ENCODE measurements around the gene CHD9NB. TPM values are rescaled to one million over a fixed set of nuclear protein-coding genes. Genes with fewer than 3 reads are reported as not detected.

The CHD9NB gene
- total and polyA plus RNA-seq, 2 of the 4 experiments (the other 2 are of a cell fraction): 0.94 to 1.1 TPM

GRCh38 chr16:53014287-53014686, 38.4 kb downstream of the CHD9NB start:
- no peak overlapping the region for H4K5ac ChIP-seq (ENCODE audit: low read depth, low read length)
- H3K4me1 ChIP-seq (ENCODE audit: control insufficient read depth, insufficient read depth, low read length): no peaks in the 10 kb centered on the region
- H2BK120ac ChIP-seq (ENCODE audit: low read depth, low read length): no peak overlapping the region
- no peak overlapping the region for H2AK9ac ChIP-seq (replicated peaks; ENCODE audit: low read depth, low read length, poor library complexity)
- no peaks in the 10 kb centered on the region for H3K79me1 ChIP-seq (ENCODE audit: low read depth in 1 of 2, low read length in 2 of 2)
- H2AFZ ChIP-seq (replicated peaks; ENCODE audit: low read length, poor library complexity): no peak overlapping the region
- H3K4ac ChIP-seq (ENCODE audit: low read depth, low read length): no peak overlapping the region
- no peak overlapping the region for H3K4me3 ChIP-seq (ENCODE audit: insufficient read depth, low read depth, low read length)
- intact Hi-C loops (cut with micrococcal nuclease) (no loop called here), in situ Hi-C loops (cut with MboI; ENCODE audit: low sequenced_read_pairs) (loop anchor here (10.0 kb wide), 1 partner anchor 829 kb away; no protein-coding TSS in a partner anchor), dilution Hi-C loops (cut with HindIII; ENCODE audit: low sequenced_read_pairs, unreplicated experiment) (no loop called here)
- H4K91ac ChIP-seq (ENCODE audit: insufficient read depth, low read depth, low read length): no peak overlapping the region
- no peak overlapping the region for H2BK20ac ChIP-seq (ENCODE audit: low read depth, low read length)
- no peak overlapping the region for H2BK5ac ChIP-seq (ENCODE audit: low read depth, low read length, poor library complexity, severe bottlenecking)
- H3K56ac ChIP-seq (ENCODE audit: extremely low read depth, insufficient read depth, low read length): no peak overlapping the region
- no peak for TF ChIP-seq MXI1 (IDR thresholded peaks at IDR 0.05; ENCODE audit: borderline replicate concordance, low read depth, low read length)
- no peak for TF ChIP-seq ELK1 (IDR thresholded peaks at IDR 0.05; ENCODE audit: borderline replicate concordance, low read depth, low read length)
- TF ChIP-seq RFX5 (IDR thresholded peaks at IDR 0.05; ENCODE audit: low read depth, low read length): no peak
- no peak for ATAC-seq (ENCODE audit: low read depth)
- H4K8ac ChIP-seq (ENCODE audit: low read depth in 2 of 2, low read length in 2 of 2): no peak overlapping the region
- H3K36me3 ChIP-seq (ENCODE audit: control insufficient read depth, insufficient read depth, low read length): no peaks in the 10 kb centered on the region
- ChIA-PET CTCF (no interaction called here), POLR2A (ENCODE audit: unreplicated experiment) (no interaction called here)
- no peak for DNase-seq
- no peak overlapping the region for H3K4me2 ChIP-seq (ENCODE audit: low read depth, low read length)
- no peak overlapping the region for H2BK15ac ChIP-seq (ENCODE audit: low read depth, low read length)
- BruUV-seq (replicated peaks): no TSS peak
- H3K9ac ChIP-seq (ENCODE audit: low read depth, low read length): no peak overlapping the region
- no peak overlapping the region for H3K23ac ChIP-seq (ENCODE audit: low read depth, low read length)
- WGBS, 2 experiments (ENCODE audit: extremely low coverage in 2 of 2, insufficient read length in 1 of 2): 80% methylated on average over 1 of the region's 4 CpGs; no CpG with 5 or more reads in 1 of the 2 experiments
- H3K9me3 ChIP-seq (ENCODE audit: control insufficient read depth, insufficient read depth, low read length): no peaks in the 10 kb centered on the region
- H3K18ac ChIP-seq (ENCODE audit: low read depth, low read length): no peak overlapping the region
- H2AK5ac ChIP-seq (ENCODE audit: low read depth, low read length): no peak overlapping the region
- no peaks in the 10 kb centered on the region for H3K9me1 ChIP-seq (ENCODE audit: insufficient read depth, low read length)
- H3K27ac ChIP-seq (ENCODE audit: insufficient read depth, low read length): no peak overlapping the region
- no peaks in the 10 kb centered on the region for H4K20me1 ChIP-seq (ENCODE audit: insufficient read depth, low read length)
- no peak overlapping the region for H3K14ac ChIP-seq (replicated peaks; ENCODE audit: low read depth, low read length)
- no peaks in the 10 kb centered on the region for H3K27me3 ChIP-seq (ENCODE audit: control insufficient read depth, insufficient read depth, low read length)

Measured in IMR-90 (cell line).